Osteoblast (primary cell): ENCODE measurements around the gene CR1. TPM values are rescaled to one million over a fixed set of nuclear protein-coding genes. Genes with fewer than 3 reads are reported as not detected.
"Not testable (repeated sequence)": the region's sequence is repeated elsewhere in the genome, so short reads cannot be mapped to it uniquely, and the experiment has no call there.

ENCODE experiments used
- DNase-seq: peaks from one replicate; pipeline ENCODE4 v3.0.0; 2011; ENCODE audit warnings: low spot score, mixed read lengths; ENCODE audit not compliant: insufficient read length; ENCODE audit errors: missing footprints
- H2AFZ ChIP-seq: 2 replicates; pipeline ENCODE4 v1.6.0; 2011; ENCODE audit warnings: mild to moderate bottlenecking, low read length
- H3K27ac ChIP-seq: 2 replicates; pipeline ENCODE4 v1.5.1; 2011; ENCODE audit warnings: mild to moderate bottlenecking, low read depth, low read length, moderate library complexity
- H3K27me3 ChIP-seq: 2 replicates; pipeline ENCODE4 v1.6.0; 2012; ENCODE audit warnings: mild to moderate bottlenecking, control low read depth, inconsistent platforms, low read length, moderate library complexity; ENCODE audit not compliant: insufficient read depth
- H3K36me3 ChIP-seq: 2 replicates; pipeline ENCODE4 v1.5.1; 2011; ENCODE audit warnings: mild to moderate bottlenecking, low read length, control low read depth, moderate library complexity; ENCODE audit not compliant: insufficient read depth
- H3K4me1 ChIP-seq: 2 replicates; pipeline ENCODE4 v1.5.1; 2011; ENCODE audit warnings: mild to moderate bottlenecking, low read length, control low read depth, moderate library complexity; ENCODE audit not compliant: insufficient read depth
- H3K4me2 ChIP-seq: 2 replicates; pipeline ENCODE4 v1.6.0; 2011; ENCODE audit warnings: mild to moderate bottlenecking, low read length; ENCODE audit not compliant: insufficient read depth
- H3K4me3 ChIP-seq: fragments of 200-600 bp; sonication (generic); 3 replicates; pipeline ENCODE4 v1.5.1; 2012; ENCODE audit warnings: mild to moderate bottlenecking, low read length, inconsistent platforms; ENCODE audit not compliant: insufficient read depth
- H3K79me2 ChIP-seq: 2 replicates; pipeline ENCODE4 v1.6.0; 2012; ENCODE audit warnings: mild to moderate bottlenecking, low read length, control low read depth, inconsistent platforms; ENCODE audit not compliant: insufficient read depth
- H3K9me3 ChIP-seq: 2 replicates; pipeline ENCODE4 v1.5.1; 2011; ENCODE audit warnings: low read depth, low read length, control low read depth
- H4K20me1 ChIP-seq: 2 replicates; pipeline ENCODE4 v1.6.0; 2012; ENCODE audit warnings: mild to moderate bottlenecking, low read length, control low read depth; ENCODE audit not compliant: insufficient read depth
- CTCF ChIP-seq: IDR thresholded peaks from 2 replicates; pipeline ENCODE4 v1.5.1; 2011; ENCODE audit warnings: mild to moderate bottlenecking, low read depth, low read length, moderate library complexity; ENCODE audit errors: extremely low read depth
- total RNA-seq: library from RNA; depleted of rRNA; stranded (reverse); fragments of >200 nt; gene quantifications from 2 replicates; pipeline ENCODE4 v1.2.3, GENCODE V29; 2012

CR1 gene
- total RNA-seq, 1 donor = under 0.01 TPM

DNA sequence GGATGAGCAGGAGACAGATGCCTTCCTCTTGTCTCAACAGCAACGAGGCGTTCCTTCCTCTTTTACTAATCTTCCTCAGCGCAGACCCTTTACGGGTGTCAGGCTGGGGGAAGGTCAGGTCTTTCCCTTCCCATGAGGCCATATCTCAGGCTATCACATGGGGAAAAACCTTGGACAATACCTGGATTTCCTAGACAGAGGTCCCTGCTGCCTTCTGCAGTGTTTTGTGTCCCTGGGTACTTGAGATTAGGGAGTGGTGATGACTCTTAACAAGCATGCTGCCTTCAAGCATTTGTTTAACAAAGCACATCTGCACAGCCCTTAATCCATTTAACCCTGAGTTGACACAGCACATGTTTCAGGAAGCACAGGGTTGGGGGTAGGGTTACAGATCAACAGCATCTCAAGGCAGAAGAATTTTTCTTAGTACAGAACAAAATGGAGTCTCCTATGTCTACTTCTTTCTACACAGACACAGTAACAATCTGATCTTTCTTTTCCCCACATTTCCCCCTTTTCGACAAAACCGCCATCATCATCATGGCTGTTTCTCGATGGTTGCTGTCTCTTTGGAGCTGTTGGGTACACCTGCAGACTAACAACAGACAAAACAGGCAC lies 139.7 kb downstream of the CR1 start:
- not testable (repeated sequence) for H2AFZ ChIP-seq, H3K4me1 ChIP-seq, H4K20me1 ChIP-seq, H3K79me2 ChIP-seq, DNase-seq, H3K4me2 ChIP-seq, H3K27ac ChIP-seq, H3K36me3 ChIP-seq, H3K4me3 ChIP-seq, H3K9me3 ChIP-seq, H3K27me3 ChIP-seq

DNA sequence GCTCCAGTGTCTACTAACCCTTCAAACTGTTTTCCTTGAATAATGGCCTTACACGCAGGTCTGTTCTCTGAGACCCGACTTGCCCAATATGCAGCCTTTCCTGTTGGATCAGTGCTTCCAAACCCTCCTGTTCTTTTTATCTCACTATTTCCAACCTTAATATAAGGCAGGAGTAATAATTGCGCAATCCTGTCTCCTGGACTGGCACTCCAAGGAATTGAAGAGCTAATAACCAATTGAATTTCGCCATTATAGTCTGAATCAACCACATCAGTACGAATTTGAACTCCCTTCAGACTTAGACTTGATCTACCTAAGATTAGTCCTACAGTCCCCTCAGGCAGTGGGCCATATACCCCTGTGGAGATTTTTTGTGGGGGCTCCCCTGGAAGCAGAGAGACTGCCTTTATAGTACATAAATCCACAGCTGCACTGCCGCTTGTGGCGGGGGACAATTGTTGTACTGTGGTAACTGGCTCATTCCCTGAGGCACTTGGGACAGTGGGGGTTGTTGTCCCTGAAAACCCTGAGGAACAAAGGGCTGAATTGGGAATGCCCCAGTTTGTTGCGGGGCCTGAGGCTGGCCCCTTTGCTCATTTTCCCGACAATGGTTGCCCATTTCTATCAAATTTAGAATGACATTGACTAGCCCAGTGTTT lies 142.7 kb downstream of the CR1 start:
- H3K4me1 ChIP-seq, H3K27ac ChIP-seq, H3K36me3 ChIP-seq, H3K4me3 ChIP-seq, H2AFZ ChIP-seq, H3K27me3 ChIP-seq, H3K79me2 ChIP-seq, H3K9me3 ChIP-seq, H4K20me1 ChIP-seq, DNase-seq, H3K4me2 ChIP-seq: not testable (repeated sequence)

DNA sequence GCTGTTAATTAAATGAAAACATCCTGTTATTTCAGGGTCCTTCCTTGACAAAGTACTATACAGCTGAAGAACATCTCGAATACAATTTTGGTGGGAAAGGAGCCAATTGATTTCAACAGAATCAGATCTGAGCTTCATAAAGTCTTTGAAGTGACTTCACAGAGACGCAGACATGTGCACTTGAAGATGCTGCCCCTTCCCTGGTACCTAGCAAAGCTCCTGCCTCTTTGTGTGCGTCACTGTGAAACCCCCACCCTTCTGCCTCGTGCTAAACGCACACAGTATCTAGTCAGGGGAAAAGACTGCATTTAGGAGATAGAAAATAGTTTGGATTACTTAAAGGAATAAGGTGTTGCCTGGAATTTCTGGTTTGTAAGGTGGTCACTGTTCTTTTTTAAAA lies 143.4 kb downstream of the CR1 start:
- H3K4me1 ChIP-seq, H4K20me1 ChIP-seq, H3K27me3 ChIP-seq, H3K27ac ChIP-seq, H2AFZ ChIP-seq, H3K9me3 ChIP-seq, H3K4me3 ChIP-seq, DNase-seq, H3K4me2 ChIP-seq, H3K79me2 ChIP-seq, H3K36me3 ChIP-seq: not testable (repeated sequence)

GRCh38 chr1:207644166-207644851 lies 148.4 kb downstream of the CR1 start:
- DNase-seq = no peak
- H3K9me3 ChIP-seq = no peaks in the 10 kb centered on the region
- no peak for TF ChIP-seq CTCF
- peak overlapping the region; percentile 77 for H3K4me3 ChIP-seq
- peak overlapping the region; percentile 35 for H2AFZ ChIP-seq
- H3K4me2 ChIP-seq = peak overlapping the region; percentile 85
- H3K27ac ChIP-seq = no peak overlapping the region
- H3K27me3 ChIP-seq = peaks cover 21% of the 10 kb centered on the region
- no peaks in the 10 kb centered on the region for H3K79me2 ChIP-seq
- H3K36me3 ChIP-seq = no peaks in the 10 kb centered on the region
- peaks cover 5% of the 10 kb centered on the region for H3K4me1 ChIP-seq
- H4K20me1 ChIP-seq = no peaks in the 10 kb centered on the region

DNA sequence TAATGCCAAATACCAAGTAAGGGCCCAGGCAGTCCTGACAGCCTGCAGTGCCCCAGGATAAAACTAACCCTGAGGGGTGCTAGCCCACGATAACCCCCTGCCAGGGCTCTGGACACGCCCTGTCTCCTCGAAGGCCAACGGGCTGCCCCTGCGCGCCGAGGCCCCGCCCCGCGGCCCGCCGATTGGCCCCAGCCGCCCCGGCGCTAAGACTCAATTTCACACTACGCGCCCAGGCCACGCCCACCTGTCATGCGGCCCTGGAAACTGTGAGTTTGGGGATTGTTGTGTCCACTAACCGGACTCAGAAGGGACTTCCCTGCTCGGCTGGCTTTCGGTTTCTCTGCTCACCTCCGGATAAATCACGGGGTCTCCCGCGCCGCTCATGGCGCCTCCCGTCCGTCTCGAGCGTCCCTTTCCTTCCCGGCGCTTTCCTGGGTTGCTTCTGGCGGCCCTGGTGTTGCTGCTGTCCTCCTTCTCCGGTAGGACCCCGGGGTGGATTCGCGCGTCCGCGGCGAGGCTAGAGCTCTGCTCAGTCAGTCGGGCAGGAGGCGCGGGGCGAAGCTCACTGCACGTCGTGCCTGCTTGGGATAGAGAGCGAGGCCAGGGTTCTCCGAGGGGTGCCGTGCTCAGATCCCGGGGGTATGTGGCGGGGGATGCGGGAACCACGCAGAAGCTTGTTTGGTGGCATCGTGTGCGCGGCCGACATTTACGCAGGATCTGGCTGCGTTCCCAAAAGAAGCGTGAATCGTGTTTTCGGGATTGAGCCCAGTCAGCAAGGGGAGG lies 149.1 kb downstream of the CR1 start, which contains the start of gene CR1L:
CR1L (plus strand) TSS at position 282 of the 783 bp plus-strand sequence; CDS start at position 383, 101 bp downstream.
- no peak within 1 kb of the TSS for H3K27ac ChIP-seq
- peak within 1 kb of the TSS; percentile 89 for H2AFZ ChIP-seq
- H4K20me1 ChIP-seq = no peaks in the 10 kb centered on the region
- H3K4me3 ChIP-seq = peak within 1 kb of the TSS; percentile 77
- peak; percentile 80 for DNase-seq
- H3K4me1 ChIP-seq = peaks cover 5% of the 10 kb centered on the region
- H3K27me3 ChIP-seq = peaks cover 21% of the 10 kb centered on the region
- no peaks in the 10 kb centered on the region for H3K9me3 ChIP-seq
- H3K36me3 ChIP-seq = no peaks in the 10 kb centered on the region
- peak within 1 kb of the TSS; percentile 85 for H3K4me2 ChIP-seq
- no peak for TF ChIP-seq CTCF
- no peaks in the 10 kb centered on the region for H3K79me2 ChIP-seq
